Spleen (tissue), 7 donors: Measurements from ENCODE around the gene GLIPR1L1.

Source experiments
- CTCF ChIP-seq, 11 experiments: fragments of 200-600 bp in 7 of 11; fragments of 450-650 bp in 4 of 11; sonication (generic) in 4 of 11; IDR thresholded peaks in 8 of 11; conservative IDR thresholded peaks in 3 of 11; 1 replicate in 7 of 11; 2 replicates in 4 of 11; pipeline versions ENCODE4 v1.4.0 to v1.8.0; 2016 to 2021; ENCODE audit warnings: antibody characterized with exemption in 11 of 11, inconsistent platforms in 4 of 11, mild to moderate bottlenecking in 1 of 11
- POLR2AphosphoS5 ChIP-seq, 3 donors: sonication (generic); formaldehyde crosslinking; IDR thresholded peaks; one replicate each; pipeline ENCODE4 v1.5.1; 2017; ENCODE audit warnings: antibody characterized with exemption in 3 of 3
- donor health status: DM: no; HTN: no; CAD: no; lungs with moderate emphysema.
- donor health status: DM: no; HTN: no; CAD: no.
- donor health status: DM: no; HTN: no; CAD: no.

DNA sequence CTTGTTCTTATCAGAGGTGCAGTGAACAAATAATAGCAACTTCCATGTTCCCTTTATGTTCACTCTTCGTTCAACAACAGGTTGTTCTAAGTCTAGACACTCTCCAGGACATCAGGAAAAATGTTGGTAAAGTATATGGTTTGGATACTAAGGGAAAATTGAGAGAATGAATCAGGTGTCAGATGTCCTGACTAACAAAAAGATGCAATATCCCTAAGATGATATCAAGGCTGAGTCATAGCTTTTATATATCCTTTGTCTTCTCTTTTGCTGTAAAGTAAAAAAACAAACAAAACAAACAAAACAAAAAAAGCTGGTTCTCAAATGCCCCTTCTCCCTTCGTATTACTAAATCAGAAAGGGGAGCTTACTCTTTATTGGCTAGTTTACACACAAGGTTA lies 11.1 kb downstream of the GLIPR1L1 start:
- TF ChIP-seq POLR2AphosphoS5 (IDR thresholded peaks at IDR 0.05) (no peak), CTCF (IDR thresholded peaks at IDR 0.05 in 8 of 11, conservative IDR thresholded peaks at IDR 0.05 in 3 of 11) (no peak)
